SK-N-MC (cell line): Measurements from ENCODE around the gene ERAL1.

Experiments used
- EZH2 ChIP-seq: fragments of 200-600 bp; sonication (generic); IDR thresholded peaks from one replicate; pipeline ENCODE4 v1.6.1; 2017; ENCODE audit warnings: antibody characterized with exemption
- POLR2AphosphoS5 ChIP-seq: IDR thresholded peaks from 2 replicates; pipeline ENCODE4 v1.6.1; 2012; ENCODE audit warnings: mild to moderate bottlenecking, low read depth, low read length, borderline replicate concordance

- TF ChIP-seq POLR2AphosphoS5, result no peak
- TF ChIP-seq EZH2, result no peak
Measured at GRCh38 chr17:28904800-28905199, 50.0 kb downstream of the ERAL1 start.
